GM21723 (cell line): ENCODE results near the gene TMEM270.
"Not testable (repeated sequence)": the region's sequence is repeated elsewhere in the genome, so short reads cannot be mapped to it uniquely, and the experiment has no call there.

Experiments used
- ATAC-seq: cut with Tn5 transposase; IDR thresholded peaks from one replicate; pipeline ENCODE4 v1.9.1; 2021; ENCODE audit warnings: mild to moderate bottlenecking, moderate library complexity; ENCODE audit not compliant: unreplicated experiment

The TMEM270 gene, protein sequence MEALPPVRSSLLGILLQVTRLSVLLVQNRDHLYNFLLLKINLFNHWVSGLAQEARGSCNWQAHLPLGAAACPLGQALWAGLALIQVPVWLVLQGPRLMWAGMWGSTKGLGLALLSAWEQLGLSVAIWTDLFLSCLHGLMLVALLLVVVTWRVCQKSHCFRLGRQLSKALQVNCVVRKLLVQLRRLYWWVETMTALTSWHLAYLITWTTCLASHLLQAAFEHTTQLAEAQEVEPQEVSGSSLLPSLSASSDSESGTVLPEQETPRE

DNA sequence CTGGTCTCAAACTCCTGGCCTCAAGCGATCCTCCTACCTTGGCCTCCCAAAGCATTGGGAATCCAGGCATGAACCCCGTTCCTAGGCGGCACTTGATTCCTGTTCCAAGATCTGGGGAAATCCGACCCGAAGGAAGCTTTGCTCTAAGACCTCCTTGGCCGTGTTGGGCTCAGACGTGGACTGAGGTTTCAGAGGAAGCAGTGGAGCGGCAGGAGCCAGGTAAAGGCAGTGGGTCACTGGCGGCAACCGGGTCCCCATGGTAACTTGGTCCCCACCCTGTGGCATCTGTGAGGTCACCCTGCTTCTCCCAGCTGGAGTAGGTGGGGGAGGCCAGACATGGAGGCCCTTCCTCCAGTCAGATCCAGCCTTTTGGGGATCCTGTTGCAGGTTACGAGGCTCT is at the start of gene TMEM270:
TMEM270 (plus strand) TSS at position 301 of the 400 bp plus-strand sequence; CDS start at position 337, 36 bp downstream.
- no peak for ATAC-seq

DNA sequence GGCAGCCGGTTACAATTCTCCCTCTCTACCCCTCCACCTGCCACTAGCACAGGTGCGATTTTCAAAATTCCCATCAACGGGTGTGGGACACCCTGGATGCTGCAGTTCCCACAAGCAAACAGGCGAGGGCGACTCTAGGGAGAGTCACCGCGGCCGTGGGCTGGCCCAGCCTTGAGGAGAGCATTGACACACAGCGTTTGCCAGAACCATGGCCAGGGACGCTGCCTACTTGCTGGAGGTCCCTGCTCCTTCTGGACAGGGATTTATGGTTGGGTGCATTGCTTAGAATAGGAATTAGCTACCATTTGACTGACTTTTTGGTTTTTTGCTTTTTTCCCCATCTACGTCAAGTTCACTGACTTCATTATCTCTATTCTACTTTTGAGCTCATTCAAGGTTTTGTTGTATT is 49.2 kb upstream of the TMEM270 start:
- no peak for ATAC-seq

DNA sequence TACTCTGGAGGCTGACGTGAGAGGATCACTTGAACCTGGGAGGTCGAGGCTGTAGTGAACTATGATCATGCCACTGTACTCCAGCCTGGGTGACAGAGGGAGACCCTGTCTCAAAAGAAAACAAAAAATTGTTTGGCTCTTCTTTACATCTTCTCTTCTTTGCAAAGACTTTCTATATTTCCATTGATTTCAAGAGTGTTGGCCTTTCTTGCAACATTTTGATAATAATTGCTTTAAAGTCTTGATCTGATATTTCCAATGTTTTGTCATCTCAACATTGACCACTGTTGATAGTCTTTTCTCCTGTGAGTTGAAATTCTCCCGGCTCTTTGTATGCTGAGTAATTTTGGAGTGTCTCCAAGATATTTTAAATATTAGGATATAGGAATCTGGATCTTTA is 48.0 kb upstream of the TMEM270 start:
- ATAC-seq: no peak

DNA sequence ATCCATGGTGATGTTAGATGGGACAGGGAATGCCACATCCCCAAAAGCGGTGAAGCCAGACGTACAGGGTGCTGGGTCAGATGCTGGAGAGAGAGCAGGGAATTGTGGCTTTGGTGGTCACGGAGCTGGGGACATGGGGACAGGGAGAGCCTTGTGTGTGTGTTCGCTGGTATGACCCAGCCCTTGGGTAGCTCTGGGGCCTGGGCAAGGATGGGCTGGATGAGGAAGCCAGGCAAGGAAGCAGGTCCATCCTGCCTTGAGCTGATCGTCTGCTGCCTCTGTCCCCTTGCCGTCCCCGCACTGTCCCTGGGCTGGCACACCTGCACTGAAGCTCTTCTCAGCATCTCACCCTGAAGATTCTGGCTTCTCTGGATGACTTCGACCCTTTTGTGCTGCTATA is 45.5 kb upstream of the TMEM270 start:
- no peak for ATAC-seq

DNA sequence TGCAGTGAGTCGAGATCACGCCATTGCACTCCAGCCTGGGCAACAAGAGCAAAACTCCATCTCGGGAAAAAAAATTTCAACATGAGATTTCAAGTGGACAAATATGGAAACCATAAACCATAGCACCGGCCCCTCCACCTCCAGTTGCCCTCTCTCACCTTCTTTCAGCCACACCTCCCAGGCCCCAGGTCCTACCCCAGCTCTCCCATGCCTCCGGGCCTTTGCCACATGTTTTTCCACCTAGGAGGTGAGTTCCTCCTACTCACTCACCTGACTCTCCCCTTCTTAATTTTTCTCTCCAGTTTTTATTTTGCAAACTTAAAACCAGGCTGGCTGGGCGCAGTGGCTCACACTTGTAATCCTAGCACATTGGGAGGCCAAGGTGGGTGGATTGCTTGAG is 43.8 kb upstream of the TMEM270 start:
- ATAC-seq: no peak

DNA sequence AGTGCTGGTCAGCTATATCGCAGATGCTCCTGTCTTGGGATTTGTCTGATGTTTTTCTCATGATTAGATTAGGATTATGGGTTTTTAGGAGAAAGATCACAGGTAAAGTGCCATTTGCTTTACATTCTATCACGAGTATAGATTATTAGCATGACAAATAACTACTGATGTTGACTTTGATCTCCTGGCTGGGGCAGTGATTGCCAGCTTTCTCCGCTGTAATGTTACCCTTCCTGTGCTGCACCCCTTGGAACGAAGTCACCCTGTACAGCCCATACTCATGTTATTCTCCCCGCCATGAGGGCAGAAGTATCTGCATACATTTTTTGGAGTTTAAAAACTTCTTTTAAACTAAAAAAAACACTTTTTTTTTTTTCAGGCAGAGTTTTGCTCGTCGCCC is 40.9 kb upstream of the TMEM270 start:
- ATAC-seq: no peak

DNA sequence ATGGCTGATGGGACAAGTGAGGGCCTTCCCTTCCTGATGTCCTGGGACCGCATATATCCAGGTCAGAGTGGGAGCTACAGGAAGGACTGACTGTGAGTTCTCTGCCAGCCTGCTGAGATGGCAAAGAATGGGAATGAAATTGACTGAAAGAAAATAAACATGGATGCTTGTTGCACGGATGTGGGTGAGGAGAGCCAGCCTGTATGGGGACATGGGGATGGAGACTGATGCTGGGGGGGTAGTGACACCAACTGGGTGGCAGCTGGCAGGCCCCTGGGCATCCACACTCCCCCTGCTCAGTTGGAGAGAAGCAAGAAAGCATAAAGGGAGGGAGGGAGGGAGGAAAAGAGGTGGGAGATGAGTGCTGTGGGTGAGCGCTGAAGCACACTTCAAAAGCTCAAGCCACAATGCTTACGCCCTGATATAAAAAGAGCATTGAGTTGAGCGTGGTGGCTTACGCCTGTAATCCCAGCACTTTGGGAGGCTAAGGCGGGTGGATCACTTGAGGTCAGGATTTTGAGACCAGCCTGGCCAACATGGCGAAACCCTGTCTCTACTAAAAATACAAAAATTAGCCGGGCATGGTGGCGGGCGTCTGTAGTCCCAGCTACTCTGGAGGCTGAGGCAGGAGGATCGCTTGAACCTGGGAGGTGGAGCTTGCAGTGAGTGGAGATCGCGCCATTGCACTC is 39.2 kb upstream of the TMEM270 start:
- ATAC-seq: not testable (repeated sequence)

DNA sequence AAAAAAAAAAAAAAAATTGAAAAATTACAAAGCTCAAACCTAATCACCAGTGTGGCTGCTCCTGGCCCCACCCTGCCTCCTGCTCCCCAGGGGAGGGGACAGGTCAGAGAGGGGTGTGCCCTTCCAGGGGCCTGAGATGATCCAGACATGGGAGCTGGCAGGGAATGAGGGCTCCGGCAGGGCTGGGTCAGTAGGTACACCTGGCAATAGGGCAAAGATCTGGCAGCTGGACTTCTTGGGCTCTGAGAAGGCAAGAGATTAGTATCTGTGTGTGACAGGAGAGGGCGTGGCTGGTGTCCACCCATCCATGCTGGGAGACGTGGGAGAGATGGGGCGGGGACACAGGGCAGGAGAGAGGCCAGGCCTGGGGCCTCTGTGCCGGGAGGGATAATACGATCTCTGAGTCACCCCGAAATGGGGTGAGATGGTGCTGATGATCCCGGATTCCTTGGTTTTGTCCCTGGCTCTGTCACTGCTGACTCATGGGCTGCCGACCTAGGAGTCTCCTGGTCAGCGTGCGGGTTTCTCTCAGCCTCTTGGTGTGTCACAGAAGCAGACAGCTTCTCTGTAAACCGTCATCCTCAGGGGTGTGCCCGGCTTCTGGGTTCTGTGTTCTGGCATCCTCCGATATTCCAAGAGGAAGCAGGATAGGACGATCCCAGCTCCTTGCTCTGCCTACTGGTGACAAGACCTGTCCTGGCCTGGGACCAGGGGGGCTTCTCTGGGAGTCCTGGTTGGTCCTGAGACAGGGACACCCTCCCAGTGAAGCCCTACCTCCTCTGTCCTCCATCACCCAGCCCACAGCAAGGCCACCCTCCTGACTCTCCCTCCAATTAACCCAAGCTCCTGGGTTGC is 38.4 kb upstream of the TMEM270 start:
- no peak for ATAC-seq

DNA sequence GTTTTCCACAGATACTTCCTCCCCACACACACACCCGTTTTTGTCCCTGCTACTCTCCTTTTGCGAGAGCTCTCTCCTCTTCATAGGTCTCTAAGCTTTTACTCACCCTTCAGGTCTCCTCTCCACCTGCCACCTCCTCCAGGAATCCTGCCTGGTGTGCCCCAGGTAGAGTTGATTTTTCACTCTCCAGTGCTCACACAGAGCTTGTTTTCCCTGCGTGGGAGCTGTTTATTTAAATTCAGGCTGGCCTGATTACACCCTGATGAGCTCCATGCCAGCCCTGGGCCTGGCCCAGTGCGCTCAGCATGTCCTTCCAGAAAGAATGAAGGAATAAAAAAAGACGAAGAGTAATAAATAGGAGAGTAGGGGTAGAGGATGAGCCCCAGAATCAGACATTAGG is 37.7 kb upstream of the TMEM270 start:
- no peak for ATAC-seq

DNA sequence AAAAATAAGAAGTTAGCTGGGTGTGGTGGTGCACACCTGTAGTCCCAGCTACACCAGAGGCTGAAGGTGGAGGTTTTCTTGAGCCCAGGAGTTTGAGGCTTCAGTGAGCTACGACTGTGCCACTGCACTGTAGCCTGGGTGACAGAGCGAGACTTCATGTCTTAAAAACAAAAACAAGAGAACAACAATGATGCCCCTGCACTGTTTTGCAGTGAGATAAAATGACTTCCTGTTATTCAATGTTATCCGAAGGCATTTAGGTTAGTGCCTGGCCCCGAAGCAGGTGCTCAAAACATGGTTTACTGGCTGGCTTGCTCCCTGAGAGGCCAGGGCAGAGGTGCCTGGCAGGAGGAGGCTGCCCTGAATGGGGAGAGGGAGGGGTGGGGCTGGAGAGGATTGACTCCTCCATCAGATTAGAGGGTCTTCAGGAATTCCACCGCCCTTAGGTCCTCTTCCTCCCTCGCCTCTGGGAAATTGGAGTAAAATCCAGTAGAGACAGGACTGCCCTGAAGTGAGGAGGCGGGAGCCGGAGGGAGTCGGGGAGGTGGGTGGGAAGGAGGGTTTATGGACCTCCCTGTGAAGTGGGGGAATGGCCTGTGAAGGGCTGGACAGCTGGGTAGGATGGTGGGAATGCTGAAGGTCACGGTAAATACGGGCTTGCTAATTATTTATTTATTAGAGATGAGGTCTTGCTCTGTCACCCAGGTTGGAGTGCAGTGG is 36.9 kb upstream of the TMEM270 start:
- no peak for ATAC-seq

DNA sequence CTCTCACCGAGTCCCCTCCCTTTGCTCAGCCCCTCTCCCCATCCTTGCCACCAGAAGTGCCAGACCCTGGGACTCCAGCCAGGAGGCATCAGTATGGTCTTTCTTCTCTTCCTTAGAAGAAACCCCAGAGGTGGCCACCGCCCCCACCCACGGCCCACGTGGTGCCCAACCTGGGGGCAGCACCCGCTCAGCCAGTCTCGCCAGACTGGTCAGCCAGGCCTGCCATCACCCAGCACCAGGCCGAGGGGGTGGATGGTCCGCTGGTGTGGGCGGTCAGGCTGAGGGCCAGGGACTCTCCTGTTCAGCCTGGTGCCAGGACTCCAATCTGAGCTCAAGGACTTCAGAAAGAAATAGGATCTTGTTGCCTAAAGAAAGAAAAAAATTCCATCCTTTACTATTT is 36.0 kb upstream of the TMEM270 start:
- ATAC-seq: no peak

DNA sequence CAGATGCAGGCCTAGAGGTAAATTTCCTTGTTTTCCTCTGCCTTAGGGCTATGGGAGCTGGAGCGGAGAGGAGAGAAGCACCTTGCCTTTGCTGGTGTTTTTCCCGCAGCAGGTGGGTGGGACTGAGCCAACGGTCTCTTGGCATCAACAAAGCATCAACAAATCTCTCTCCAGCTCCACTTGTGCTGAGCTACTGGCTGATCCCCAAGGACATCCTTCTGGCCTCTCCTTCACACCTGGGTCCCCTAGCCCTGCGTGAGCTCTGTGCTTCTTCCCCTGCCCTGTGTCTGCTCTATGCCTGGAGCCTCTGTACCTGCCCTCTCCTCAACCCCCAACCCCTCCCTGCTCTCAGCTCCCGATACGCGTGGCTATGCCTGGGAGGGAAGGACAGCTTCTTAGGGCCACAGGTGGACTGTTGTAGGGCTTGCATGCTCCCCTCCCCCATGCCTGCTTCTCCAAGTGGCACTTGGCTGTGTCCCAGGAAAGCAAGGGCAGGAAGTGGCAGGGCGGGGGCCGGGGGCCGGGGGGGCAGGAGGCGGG is 33.3 kb upstream of the TMEM270 start:
- no peak for ATAC-seq

DNA sequence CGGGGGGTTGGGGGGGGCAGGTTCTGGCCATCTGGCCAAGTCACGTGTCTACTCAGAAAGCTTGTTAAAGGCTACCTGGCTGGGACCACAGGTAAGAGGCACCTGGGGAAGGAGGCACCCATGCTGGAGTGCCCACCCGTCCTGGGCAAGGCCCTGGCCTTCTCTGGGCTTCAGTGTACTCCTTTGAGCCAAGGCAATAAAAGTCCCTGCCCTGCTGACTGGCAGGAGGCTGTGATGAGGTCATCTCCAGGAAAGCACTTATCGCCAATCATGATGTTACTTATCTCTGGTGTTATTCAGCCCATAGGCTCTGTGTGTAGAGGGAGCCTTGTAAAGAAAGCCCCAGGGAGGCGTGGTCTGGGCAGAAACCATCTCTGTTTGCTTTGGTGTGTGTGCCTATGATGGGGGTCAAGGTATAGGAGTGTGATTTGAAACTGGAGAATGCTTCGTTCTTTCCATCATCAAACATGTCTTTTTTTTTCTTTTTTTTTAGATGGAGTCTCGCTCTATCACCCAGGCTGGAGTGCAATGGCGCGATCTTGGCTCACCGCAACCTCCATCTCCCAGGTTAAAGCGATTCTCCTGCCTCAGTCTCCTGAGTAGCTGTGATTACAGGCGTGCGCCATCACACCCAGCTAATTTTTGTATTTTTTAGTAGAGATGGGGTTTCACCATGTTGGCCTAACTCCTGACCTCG is 32.7 kb upstream of the TMEM270 start:
- ATAC-seq: no peak

DNA sequence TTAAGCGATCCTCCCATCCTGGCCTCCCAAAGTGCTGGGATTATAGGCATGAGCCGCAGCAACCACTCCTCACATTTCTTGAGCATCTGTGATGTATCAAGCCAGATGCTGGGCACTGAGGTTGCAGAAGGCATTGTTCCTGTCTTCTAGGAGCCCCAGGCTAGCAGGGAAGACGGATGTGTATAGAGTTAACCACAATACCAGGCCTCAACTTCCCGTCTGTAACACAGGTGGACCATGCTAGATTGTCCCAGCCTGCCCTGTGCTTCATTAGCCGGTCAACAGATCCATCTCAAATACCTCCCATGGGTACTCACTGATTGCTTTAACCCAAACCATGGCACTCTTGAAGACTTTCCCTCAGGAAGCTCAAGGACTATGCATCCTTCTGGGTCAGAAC is 32.0 kb upstream of the TMEM270 start:
- ATAC-seq: no peak

DNA sequence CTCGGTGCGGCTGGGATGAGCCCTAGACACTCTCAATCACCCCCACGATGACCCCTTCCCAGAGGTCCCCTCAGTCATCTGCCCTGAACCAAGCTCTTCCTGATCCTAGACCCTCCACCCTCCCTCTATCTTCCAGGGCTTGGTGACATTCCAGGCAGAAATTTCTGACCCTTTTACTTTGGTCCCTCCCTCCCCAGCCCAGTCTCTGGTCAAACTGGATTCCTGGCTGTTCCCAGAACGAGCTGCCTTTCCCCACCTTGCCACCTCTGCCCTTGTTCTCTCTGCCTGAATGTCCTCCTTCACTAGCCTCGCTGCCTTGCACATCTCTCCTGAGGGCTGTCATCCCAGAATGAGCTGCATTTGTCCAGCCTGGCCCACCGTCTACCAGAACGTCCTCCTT is 31.5 kb upstream of the TMEM270 start:
- ATAC-seq: no peak

DNA sequence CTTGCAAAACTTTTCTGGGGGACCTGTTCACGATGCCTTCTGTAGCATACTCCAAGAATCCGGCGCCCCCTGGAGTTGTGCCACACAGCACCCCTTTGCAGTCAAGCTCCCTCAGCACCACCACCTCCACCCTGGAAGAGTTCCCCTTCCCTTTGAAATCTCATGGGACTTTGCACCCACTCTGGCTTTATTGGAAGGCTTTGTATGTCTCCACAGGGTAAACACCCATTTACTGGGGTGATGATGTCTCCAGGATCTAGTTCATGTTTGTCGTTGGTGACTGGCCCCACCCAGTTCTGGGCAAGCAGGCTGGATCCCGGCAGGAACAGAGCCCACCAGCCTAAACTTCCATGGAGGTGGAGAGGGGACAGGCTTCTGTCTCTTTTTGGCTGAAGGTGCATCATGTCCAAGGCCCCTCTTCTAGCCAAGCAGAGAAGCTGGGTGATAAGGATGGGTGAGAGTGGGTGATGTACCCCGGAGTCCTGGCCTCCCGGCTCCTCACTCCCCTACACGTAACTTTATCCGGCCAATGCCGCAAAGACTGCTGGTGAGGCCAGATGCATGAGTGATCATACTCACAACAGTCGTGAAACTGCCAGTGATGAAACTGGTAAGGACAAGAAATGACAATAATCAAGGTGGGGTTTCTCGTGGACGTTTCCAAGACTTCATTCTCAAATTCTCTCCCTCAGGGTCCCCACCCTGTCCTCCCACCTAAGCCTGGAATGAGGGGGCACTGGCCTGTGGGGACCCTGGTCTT is 30.9 kb upstream of the TMEM270 start:
- no peak for ATAC-seq

DNA sequence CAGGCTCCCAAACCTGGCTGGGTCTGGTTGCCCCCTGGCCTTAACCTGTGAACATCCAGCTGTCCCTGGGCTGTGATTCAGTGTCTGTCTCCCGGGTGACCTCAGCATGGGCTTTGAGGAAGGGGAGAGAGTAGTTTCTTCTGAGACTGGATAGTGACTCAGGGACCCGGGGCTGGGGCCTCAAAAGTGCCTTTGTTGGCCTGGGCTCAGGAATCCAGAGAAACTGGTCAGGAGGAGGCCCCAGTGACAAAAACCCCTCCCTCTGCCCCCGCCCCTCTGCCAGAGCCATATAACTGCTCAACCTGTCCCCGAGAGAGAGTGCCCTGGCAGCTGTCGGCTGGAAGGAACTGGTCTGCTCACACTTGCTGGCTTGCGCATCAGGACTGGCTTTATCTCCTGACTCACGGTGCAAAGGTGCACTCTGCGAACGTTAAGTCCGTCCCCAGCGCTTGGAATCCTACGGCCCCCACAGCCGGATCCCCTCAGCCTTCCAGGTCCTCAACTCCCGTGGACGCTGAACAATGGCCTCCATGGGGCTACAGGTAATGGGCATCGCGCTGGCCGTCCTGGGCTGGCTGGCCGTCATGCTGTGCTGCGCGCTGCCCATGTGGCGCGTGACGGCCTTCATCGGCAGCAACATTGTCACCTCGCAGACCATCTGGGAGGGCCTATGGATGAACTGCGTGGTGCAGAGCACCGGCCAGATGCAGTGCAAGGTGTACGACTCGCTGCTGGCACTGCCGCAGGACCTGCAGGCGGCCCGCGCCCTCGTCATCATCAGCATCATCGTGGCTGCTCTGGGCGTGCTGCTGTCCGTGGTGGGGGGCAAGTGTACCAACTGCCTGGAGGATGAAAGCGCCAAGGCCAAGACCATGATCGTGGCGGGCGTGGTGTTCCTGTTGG is 30.0 kb upstream of the TMEM270 start, which contains the start of gene CLDN4:
CLDN4 (plus strand) TSS at position 316 of the 903 bp plus-strand sequence; CDS start at position 522, 206 bp downstream.
- no peak for ATAC-seq

DNA sequence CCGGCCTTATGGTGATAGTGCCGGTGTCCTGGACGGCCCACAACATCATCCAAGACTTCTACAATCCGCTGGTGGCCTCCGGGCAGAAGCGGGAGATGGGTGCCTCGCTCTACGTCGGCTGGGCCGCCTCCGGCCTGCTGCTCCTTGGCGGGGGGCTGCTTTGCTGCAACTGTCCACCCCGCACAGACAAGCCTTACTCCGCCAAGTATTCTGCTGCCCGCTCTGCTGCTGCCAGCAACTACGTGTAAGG is 29.4 kb upstream of the TMEM270 start:
- ATAC-seq: no peak
